ENCODE measurements around the gene TRPM4.
A peak's percentile ranks its signal among the peaks of the same experiment; 100 is the strongest.
"Not testable (repeated sequence)": the region's sequence is repeated elsewhere in the genome, so short reads cannot be mapped to it uniquely, and the experiment has no call there.

TRPM4 gene

DNA sequence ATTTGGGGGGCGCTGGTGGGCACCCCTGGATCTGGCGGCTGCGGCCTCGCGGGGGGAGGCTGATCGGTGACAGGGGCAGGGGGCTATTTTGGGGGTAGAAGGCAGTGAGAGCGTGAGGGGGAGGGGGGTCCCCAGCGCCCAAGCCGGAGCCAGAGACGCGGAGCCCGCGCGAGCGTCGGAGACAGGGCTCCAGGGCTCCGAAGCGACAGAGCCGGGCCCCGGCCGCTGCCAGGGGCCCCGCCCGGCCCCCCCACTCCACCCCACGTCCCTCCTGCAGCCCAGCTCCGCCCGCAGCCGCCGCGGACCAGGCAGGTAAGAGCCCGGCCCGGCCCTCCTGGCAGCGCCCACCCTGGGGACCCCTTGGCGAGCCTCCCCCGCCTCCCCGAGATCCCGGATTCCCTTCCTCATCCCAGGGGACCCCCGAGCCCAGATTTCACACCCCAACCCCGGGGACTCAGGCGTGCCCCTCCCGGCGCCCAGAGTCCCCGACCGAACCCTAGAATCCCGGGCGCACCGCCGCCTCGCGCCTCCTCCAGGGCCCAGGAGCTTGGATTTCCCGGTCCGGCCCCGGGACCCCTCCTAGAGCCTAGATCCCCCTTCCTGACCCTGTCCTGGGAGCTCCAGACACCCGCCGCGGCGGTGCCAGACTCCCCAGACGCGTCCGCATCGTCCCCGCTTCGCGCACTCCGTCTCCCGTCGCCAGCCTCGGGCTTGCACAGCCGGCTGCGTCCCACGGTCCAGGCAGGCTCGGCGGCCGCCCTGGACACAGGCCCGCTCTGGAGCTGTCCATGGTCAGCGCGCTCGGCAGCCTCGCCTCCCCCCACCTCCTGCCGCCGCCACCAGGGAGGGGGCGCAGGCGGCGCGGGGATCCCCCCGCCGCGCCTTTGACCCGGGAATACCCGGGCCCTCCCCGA lies 37.9 kb upstream of the TRPM4 start, which contains the start of gene PPFIA3:
PPFIA3 (plus strand) TSS at position 134 of the 914 bp plus-strand sequence. CDS start 8,330 bp downstream, outside the sequence.
- TF ChIP-seq, protein P1, sequence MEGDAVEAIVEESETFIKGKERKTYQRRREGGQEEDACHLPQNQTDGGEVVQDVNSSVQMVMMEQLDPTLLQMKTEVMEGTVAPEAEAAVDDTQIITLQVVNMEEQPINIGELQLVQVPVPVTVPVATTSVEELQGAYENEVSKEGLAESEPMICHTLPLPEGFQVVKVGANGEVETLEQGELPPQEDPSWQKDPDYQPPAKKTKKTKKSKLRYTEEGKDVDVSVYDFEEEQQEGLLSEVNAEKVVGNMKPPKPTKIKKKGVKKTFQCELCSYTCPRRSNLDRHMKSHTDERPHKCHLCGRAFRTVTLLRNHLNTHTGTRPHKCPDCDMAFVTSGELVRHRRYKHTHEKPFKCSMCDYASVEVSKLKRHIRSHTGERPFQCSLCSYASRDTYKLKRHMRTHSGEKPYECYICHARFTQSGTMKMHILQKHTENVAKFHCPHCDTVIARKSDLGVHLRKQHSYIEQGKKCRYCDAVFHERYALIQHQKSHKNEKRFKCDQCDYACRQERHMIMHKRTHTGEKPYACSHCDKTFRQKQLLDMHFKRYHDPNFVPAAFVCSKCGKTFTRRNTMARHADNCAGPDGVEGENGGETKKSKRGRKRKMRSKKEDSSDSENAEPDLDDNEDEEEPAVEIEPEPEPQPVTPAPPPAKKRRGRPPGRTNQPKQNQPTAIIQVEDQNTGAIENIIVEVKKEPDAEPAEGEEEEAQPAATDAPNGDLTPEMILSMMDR (conservative IDR thresholded peaks at IDR 0.05; ENCODE audit: low read length), result no peak
- peak; percentile 53 for DNase-seq (ENCODE audit: low read depth)
- H3K4me3 ChIP-seq (ENCODE audit: low read length), result peak within 1 kb of the TSS; percentile 79

DNA sequence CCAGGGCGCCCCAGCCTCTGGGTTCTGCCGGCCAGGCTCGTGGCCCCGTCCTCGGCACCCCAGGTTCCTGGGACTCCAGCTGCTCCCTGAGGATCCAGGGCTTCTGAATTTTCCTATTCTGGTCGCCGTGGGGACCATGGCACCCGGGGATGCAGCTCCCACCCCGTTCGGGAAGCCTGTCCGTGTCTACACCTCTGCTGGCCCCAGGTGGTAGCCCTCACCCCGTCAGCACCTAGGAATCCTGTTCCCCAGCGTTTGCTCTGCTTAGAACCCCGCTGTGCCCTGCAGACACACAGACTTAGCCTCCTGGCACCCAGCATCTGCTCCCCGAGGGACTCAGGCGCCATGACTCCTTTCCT lies 37.3 kb upstream of the TRPM4 start:
- no peak overlapping the region for H3K4me3 ChIP-seq (ENCODE audit: low read length)
- no peak for DNase-seq (ENCODE audit: low read depth)
- TF ChIP-seq, protein P1 (conservative IDR thresholded peaks at IDR 0.05; ENCODE audit: low read length), result no peak

DNA sequence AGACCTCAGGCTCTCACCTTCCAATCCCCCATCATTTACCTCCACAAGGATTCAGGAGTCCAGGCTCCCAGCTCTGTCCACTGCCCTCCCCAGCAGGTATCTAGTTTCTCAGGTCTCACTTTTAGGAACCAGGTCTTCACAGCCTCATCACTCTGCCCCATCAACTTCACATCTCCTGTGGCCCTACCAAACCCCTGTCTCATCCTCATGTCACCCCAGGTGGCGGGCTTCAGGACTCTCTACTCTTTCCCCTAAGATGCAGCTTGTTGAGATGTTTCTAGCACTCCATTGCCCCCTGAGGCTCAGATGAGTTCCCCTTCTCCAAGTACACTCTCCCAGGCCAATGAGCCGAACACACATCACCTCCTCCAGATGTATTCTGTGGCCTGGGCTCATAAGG lies 36.7 kb upstream of the TRPM4 start:
- DNase-seq (ENCODE audit: low read depth), result no peak
- no peak overlapping the region for H3K4me3 ChIP-seq (ENCODE audit: low read length)

DNA sequence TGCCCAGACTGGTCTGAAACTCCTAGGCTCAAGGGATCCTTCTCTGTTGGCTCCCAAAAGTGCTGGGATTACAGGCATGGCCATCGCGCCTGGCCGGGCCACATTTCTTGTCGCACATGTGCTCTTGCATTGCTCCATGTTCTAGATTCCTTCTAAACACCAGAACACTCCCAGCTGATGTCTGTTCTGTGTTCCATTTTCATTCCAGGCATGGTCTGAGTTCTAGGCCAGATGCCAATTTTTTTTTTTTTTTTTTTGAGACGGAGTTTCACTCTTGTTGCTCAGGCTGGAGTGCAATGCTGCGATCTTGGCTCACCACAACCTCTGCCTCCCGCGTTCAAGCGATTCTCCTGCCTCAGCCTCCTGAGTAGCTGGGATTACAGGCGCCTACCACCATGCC lies 35.8 kb upstream of the TRPM4 start:
- DNase-seq (ENCODE audit: low read depth), result peak; percentile 27
- H3K4me3 ChIP-seq (ENCODE audit: low read length), result not testable (repeated sequence)

More for the DNA sequence above, 36.7 kb upstream of the TRPM4 start:
- TF ChIP-seq, protein P1 (conservative IDR thresholded peaks at IDR 0.05; ENCODE audit: low read length), result no peak

DNA sequence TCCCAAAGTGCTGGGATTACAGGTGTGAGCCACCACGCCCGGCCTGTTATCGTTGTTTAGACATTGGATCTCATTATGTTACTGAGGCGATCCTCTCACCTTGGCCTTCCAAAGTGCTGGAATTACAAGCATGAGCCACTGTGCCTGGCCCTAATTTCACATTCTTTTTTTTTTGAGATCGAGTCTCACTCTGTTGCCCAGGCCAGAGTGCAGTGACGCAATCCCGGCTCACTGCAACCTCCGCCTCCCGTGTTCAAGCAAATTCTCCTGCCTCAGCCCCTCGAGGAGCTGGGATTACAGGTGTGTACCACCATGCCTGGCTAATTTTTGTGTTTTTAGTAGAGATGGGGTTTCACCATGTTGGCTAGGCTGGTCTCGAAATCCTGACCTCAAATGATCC lies 34.3 kb upstream of the TRPM4 start:
- H3K4me3 ChIP-seq (ENCODE audit: low read length); DNase-seq (ENCODE audit: low read depth): not testable (repeated sequence)

DNA sequence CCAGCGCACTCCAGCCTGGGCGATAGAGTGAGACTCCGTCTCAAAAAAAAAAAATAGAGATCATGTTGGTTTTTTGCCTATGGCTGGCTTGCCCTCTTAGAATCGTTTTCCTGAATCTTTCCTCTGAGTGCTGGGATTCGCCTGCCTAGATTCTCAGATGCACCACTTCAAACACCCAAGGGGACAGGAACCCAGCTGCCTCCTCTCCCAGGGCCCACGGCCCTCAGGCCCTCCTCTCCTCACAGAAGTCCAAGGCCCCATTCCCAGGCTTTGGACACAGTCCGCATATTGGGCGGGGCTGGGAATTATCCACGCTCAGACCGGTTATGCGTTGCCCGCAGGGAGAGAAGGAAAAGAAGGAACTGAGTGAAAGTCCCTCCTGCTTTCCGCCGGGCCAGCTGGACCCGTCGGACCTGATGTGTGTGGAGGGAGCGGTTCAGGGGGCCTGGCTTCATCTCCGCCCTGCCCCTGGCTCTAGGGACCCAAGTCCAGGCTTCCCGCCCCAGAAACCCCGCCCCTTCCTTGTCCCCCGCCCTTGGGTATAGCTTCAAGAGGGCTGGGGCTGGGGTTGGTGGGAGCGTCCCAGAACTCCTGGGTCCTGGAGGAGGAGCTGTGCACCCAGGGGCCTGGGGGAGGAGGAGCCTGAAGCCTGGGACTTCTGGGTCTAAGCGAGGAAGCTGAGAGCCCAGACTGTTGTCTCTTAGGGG lies 32.4 kb upstream of the TRPM4 start:
- no peak for DNase-seq (ENCODE audit: low read depth)
- TF ChIP-seq, protein P1 (conservative IDR thresholded peaks at IDR 0.05; ENCODE audit: low read length), result no peak
- H3K4me3 ChIP-seq (ENCODE audit: low read length), result no peak overlapping the region

DNA sequence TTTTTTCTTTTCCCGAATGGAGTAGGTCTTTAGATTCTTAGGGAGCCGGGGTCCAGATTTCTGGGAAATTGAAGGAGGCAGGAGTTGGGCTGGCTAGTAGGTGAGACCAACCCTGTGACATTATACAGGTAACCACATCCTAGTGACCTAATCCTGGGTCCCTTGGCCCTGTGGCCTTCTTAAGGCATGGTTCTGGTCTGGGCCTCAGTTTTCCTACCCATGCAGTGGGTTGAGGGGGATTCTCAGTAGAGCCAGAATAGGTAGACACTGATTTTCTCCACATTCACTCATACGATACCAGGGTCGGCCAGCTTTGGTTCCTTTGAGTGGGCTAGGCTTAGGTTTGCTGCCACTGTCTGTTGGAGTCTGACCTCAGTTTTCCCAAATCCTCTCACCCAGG lies 31.0 kb upstream of the TRPM4 start:
- TF ChIP-seq, protein P1 (conservative IDR thresholded peaks at IDR 0.05; ENCODE audit: low read length), result no peak
- H3K4me3 ChIP-seq (ENCODE audit: low read length), result no peak overlapping the region
- no peak for DNase-seq (ENCODE audit: low read depth)

DNA sequence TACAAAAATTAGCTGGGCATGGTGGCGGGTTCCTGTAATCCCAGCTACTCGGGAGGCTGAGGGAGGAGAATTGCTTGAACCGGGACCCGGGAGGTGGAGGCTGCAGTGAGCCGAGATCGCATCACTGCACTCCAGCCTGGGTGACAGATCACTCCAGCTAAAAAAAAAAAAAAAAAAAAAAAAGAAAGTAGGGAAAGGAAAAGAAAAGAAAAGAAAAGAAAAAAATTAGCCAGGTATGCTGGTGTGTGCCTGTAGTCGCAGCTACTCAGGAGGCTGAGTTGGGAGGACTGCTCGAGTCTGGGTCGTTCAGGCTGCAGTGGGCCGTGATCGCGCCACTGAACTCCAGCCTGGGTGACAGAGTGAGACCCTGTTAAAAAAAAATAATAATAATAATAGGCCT lies 30.4 kb upstream of the TRPM4 start:
- H3K4me3 ChIP-seq (ENCODE audit: low read length); DNase-seq (ENCODE audit: low read depth): not testable (repeated sequence)
